Immature natural killer cell (primary cell): ENCODE results near the gene EXOSC3. TPM values are rescaled to one million over a fixed set of nuclear protein-coding genes. Genes with fewer than 3 reads are reported as not detected.
A peak's percentile ranks its signal among the peaks of the same experiment; 100 is the strongest.
"Not testable (repeated sequence)": the region's sequence is repeated elsewhere in the genome, so short reads cannot be mapped to it uniquely, and the experiment has no call there.

Experiments
- DNase-seq, 3 donors: peaks; one replicate each; pipeline ENCODE4 v3.0.0; 2022; ENCODE audit warnings: mixed read lengths in 1 of 3
- H3K27ac Mint-ChIP-seq, 6 donors: one replicate each; pipeline ENCODE4 v1.8.0; 2020; ENCODE audit warnings: mixed read lengths in 6 of 6, mild to moderate bottlenecking in 5 of 6, inconsistent platforms in 4 of 6, moderate library complexity in 3 of 6
- H3K27me3 Mint-ChIP-seq, 3 donors: one replicate each; pipeline ENCODE4 v1.8.0; 2020 to 2021; ENCODE audit warnings: low read depth in 3 of 3, mild to moderate bottlenecking in 3 of 3, mixed read lengths in 3 of 3, moderate library complexity in 3 of 3, inconsistent platforms in 1 of 3
- H3K36me3 Mint-ChIP-seq, 3 donors: one replicate each; pipeline ENCODE4 v1.8.0; 2020; ENCODE audit warnings: mixed read lengths in 3 of 3, inconsistent platforms in 2 of 3, mild to moderate bottlenecking in 2 of 3
- H3K4me1 Mint-ChIP-seq, 2 donors: one replicate each; pipeline ENCODE4 v1.8.0; 2020; ENCODE audit warnings: inconsistent platforms in 2 of 2, mild to moderate bottlenecking in 2 of 2, mixed read lengths in 2 of 2, moderate library complexity in 1 of 2
- H3K4me3 Mint-ChIP-seq, 5 donors: one replicate each; pipeline ENCODE4 v1.8.0; 2020; ENCODE audit warnings: mild to moderate bottlenecking in 5 of 5, mixed read lengths in 5 of 5, inconsistent platforms in 3 of 5, moderate library complexity in 3 of 5
- H3K9me3 Mint-ChIP-seq, 6 donors: one replicate each; pipeline ENCODE4 v1.8.0; 2020; ENCODE audit warnings: mild to moderate bottlenecking in 6 of 6, mixed read lengths in 6 of 6, inconsistent platforms in 4 of 6, moderate library complexity in 3 of 6
- polyA plus RNA-seq, 3 donors: library from polyadenylated mRNA; unstranded; fragments of 300-500 nt; fragmentation: Illumina TruSeq; gene quantifications; one replicate each; pipeline ENCODE4 v1.2.3, GENCODE V29; 2021

Gene EXOSC3
- polyA plus RNA-seq, 3 donors from 2014 or later = 16.5 to 26.2 (median 22.5) TPM

DNA sequence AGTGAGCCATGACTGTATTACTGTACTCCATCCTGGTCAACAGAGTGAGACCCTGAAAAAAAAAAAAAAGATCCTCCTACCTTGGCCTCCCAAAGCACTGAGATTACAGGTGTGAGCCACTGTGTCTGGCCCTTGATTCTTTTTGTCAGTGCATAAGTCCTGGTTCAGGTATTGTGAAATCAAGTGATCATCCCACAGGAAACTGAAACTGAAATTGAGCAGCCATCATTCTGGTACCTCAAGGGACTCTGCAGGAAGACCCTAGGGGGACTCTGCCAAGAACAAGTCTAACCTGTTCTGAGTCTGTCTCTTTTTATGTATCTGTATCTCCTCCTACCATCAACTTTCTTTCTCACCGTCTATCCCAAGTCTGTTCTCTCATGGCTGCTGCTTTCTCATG, 13.8 kb upstream of the EXOSC3 start:
- DNase-seq = no peak
- H3K27me3 Mint-ChIP-seq = peaks cover 6 to 18% (median 11%) of the 10 kb centered on the region in 3 donors
- peaks cover 31% of the 10 kb centered on the region in 2 donors for H3K4me1 Mint-ChIP-seq
- peaks cover 0 to 9% (median 0%) of the 10 kb centered on the region in 3 donors for H3K36me3 Mint-ChIP-seq
- no peaks in the 10 kb centered on the region for H3K9me3 Mint-ChIP-seq
- peak overlapping the region in 2 of 5 donors; percentile 89 to 91 for H3K4me3 Mint-ChIP-seq
- no peak overlapping the region for H3K27ac Mint-ChIP-seq

DNA sequence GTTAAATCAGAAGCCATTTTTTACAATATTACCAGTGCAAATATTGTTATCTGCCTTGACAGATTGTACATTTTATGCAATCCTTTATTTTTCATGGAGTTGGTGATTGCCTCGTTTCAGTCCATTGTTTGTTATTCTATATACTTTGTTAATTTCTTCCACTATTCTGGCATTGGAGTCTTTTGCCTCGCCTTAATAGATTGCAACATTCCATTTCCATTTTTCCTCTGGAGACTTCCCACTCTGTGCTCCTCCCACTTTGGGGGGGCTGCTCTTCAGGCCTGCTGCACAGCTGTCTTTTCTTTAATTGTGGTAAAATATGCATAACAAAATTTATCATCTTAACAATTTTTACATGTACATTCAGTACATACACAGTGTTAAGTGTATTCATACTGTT, 11.4 kb upstream of the EXOSC3 start:
- peaks cover 6 to 18% (median 12%) of the 10 kb centered on the region in 3 donors for H3K27me3 Mint-ChIP-seq
- H3K36me3 Mint-ChIP-seq = peaks cover 0 to 12% (median 0%) of the 10 kb centered on the region in 3 donors
- no peak overlapping the region for H3K4me3 Mint-ChIP-seq
- no peak overlapping the region for H3K27ac Mint-ChIP-seq
- H3K9me3 Mint-ChIP-seq = no peaks in the 10 kb centered on the region
- no peak for DNase-seq
- peaks cover 9 to 11% of the 10 kb centered on the region in 2 donors for H3K4me1 Mint-ChIP-seq

DNA sequence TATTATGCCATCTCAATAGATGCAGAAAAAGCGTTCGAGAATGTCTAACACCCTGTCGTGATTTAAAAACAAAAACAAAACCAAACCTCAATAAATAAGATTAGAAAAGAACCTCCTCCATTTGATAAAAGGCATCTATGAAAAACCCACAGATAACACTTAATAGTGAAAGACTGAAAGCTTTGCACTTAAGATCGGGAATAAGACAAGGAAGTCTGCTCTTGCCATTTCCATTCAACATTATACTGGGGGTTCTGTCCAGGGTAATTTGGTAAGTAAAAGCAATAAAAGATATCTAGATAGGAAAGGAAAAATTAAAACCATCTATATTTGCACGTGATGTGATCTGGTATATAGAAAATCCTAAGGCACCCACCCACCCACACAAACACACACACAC, 7.3 kb upstream of the EXOSC3 start:
- no peak overlapping the region for H3K27ac Mint-ChIP-seq
- H3K4me3 Mint-ChIP-seq = no peak overlapping the region
- H3K9me3 Mint-ChIP-seq = no peaks in the 10 kb centered on the region
- H3K27me3 Mint-ChIP-seq = peaks cover 0 to 10% (median 7%) of the 10 kb centered on the region in 3 donors
- no peak for DNase-seq
- peaks cover 0 to 13% (median 6%) of the 10 kb centered on the region in 3 donors for H3K36me3 Mint-ChIP-seq
- no peaks in the 10 kb centered on the region for H3K4me1 Mint-ChIP-seq

DNA sequence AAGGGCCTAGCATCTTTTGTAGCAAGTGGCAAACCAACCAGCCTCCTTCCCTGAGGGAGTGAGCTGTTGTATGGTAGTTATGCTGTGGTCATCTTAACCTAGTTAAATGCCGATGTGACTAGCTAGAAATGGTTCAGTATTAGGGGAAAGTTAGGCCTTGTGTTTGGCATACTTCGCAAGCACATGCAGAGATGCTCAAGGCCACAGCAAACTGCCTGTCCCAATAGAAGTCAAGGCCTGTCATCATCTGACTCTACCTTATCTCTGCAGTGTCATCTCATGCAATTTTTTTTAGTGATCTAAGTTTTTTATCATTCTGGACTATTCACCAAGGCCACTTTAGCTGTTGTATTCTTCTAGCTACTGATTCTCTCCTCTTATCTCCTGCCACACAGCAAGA, 5.2 kb upstream of the EXOSC3 start:
- H3K9me3 Mint-ChIP-seq = no peaks in the 10 kb centered on the region
- H3K36me3 Mint-ChIP-seq = peaks cover 0 to 6% (median 4%) of the 10 kb centered on the region in 3 donors
- H3K27ac Mint-ChIP-seq = no peak overlapping the region
- peaks cover 7 to 11% of the 10 kb centered on the region in 2 donors for H3K4me1 Mint-ChIP-seq
- H3K27me3 Mint-ChIP-seq = peaks cover 2 to 13% (median 8%) of the 10 kb centered on the region in 3 donors
- no peak for DNase-seq
- H3K4me3 Mint-ChIP-seq = no peak overlapping the region

DNA sequence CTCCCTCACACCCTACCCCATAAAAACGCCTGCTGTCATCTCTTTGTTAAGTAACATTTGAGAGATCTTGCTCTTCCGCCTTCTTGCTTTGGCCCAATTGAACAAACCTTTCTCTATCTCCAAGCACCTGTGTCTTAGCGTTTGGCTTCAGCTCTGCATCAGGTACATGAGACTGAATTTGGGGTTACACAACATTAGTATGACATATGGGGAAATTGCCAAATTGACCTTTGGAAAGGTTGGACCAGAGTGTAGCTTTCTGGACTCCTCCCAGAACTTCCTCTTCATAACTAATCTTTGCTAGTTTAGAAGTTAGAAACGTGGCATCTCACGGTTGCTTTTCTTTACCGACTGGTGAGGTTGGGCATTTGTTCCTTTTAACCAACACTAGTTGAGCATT, 3.5 kb upstream of the EXOSC3 start:
- Mint-ChIP-seq H3K4me1 (peaks cover 21 to 29% of the 10 kb centered on the region in 2 donors), H3K36me3 (peaks cover 0 to 6% (median 4%) of the 10 kb centered on the region in 3 donors), H3K9me3 (no peaks in the 10 kb centered on the region), H3K27ac (no peak overlapping the region), H3K27me3 (peaks cover 4 to 18% (median 11%) of the 10 kb centered on the region in 3 donors), H3K4me3 (peak overlapping the region in 2 of 5 donors; percentile 26 to 29)
- no peak for DNase-seq

DNA sequence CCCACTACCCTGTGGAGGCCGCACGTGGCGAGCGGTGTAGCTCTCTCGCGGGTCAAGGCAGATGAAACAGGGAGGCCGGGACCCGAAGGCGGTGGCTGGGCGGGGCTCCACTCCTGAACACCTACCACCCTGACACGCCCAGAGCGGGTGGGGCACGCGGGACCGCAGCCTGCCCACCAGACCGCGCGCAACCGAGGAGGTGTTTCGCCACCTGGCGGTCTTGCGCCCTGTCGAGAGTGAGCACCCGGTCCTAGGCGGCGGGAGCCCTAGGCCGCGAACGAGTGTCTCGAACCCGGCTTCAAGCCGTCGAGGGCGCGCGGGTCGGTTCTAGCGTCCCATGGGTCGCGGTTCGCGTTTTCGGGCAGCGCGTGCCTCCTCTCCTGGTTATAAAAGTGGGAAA, 2.2 kb upstream of the EXOSC3 start:
- H3K4me1 Mint-ChIP-seq = peaks cover 32 to 41% of the 10 kb centered on the region in 2 donors
- DNase-seq = no peak
- peaks cover 4 to 18% (median 11%) of the 10 kb centered on the region in 3 donors for H3K27me3 Mint-ChIP-seq
- H3K9me3 Mint-ChIP-seq = no peaks in the 10 kb centered on the region
- peaks cover 4 to 13% (median 8%) of the 10 kb centered on the region in 3 donors for H3K36me3 Mint-ChIP-seq
- no peak overlapping the region for H3K27ac Mint-ChIP-seq
- no peak overlapping the region for H3K4me3 Mint-ChIP-seq

DNA sequence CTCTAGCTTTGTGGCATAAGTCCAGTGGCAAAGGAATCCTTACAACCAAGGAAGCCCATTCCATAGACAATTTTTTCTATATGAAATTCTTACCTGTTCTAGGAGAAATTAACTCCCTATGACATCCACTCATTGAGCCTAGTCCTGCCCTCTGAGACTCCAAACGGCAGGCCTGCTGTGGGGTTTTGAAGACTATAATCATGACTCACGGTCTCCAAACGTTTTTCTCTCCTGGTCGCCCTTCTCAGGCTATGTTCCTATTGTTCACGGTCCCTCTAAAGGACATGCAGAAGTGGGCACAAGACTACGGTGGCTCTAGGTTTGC, 611 bp downstream of the EXOSC3 start:
- Mint-ChIP-seq H3K27me3 (peaks cover 4 to 16% (median 9%) of the 10 kb centered on the region in 3 donors), H3K4me1 (peaks cover 33 to 51% of the 10 kb centered on the region in 2 donors), H3K9me3 (no peaks in the 10 kb centered on the region), H3K27ac (peak overlapping the region; percentile 92 to 96 (median 94)), H3K36me3 (peaks cover 0 to 21% (median 17%) of the 10 kb centered on the region in 3 donors), H3K4me3 (peak overlapping the region; percentile 95 to 98 (median 97))
- DNase-seq = no peak

DNA sequence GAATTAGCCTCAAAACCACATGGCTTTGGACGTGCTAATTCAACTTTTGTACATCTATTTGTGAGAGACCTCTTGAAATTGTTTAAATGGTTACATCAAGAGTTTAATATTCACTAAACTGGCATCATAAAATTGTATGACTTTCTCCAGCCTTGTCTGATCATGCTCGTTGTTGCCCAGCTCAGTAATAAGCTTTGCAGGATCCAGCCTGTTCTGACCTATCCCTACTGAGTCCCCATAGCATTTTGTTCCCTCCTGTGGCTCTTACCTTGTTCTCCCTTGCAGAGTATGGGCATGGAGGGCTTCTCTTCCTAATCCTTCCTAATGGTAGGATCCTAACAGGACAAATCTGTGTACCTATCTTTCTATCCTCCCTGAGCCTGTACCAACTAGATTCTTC, 6.3 kb downstream of the EXOSC3 start:
- Mint-ChIP-seq H3K9me3 (no peaks in the 10 kb centered on the region), H3K36me3 (peaks cover 4 to 35% (median 26%) of the 10 kb centered on the region in 3 donors)
- DNase-seq = no peak

DNA sequence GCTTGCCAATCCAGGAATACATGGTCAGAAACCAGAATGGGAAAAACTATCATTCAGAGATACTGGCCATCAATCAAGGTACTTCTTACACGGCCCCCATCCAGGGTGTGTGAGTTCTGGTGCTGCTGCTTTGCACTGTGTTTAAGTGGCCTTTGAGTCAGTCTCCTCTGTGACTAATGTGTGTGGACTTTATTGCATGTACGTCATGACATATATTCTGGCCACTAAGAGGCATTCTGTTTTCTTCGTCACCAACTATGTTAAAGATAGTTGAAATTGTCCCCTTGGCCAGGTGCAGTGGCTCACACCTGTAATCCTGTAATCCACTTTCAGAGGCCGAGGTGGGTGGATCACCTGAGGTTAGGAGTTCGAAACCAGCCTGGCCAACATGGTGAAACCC, 8.5 kb downstream of the EXOSC3 start:
- DNase-seq = no peak
- peaks cover 0 to 3% (median 2%) of the 10 kb centered on the region in 3 donors for H3K27me3 Mint-ChIP-seq
- H3K4me1 Mint-ChIP-seq = peaks cover 0 to 7% of the 10 kb centered on the region in 2 donors
- H3K4me3 Mint-ChIP-seq = no peak overlapping the region
- H3K27ac Mint-ChIP-seq = no peak overlapping the region
- no peaks in the 10 kb centered on the region for H3K9me3 Mint-ChIP-seq
- peaks cover 4 to 27% (median 21%) of the 10 kb centered on the region in 3 donors for H3K36me3 Mint-ChIP-seq

More for the DNA sequence above, 6.3 kb downstream of the EXOSC3 start:
- H3K4me1 Mint-ChIP-seq = peaks cover 13 to 29% of the 10 kb centered on the region in 2 donors
- no peak overlapping the region for H3K4me3 Mint-ChIP-seq
- peak overlapping the region in 2 of 6 donors; percentile 1 to 48 for H3K27ac Mint-ChIP-seq
- H3K27me3 Mint-ChIP-seq = peaks cover 0 to 3% (median 0%) of the 10 kb centered on the region in 3 donors

DNA sequence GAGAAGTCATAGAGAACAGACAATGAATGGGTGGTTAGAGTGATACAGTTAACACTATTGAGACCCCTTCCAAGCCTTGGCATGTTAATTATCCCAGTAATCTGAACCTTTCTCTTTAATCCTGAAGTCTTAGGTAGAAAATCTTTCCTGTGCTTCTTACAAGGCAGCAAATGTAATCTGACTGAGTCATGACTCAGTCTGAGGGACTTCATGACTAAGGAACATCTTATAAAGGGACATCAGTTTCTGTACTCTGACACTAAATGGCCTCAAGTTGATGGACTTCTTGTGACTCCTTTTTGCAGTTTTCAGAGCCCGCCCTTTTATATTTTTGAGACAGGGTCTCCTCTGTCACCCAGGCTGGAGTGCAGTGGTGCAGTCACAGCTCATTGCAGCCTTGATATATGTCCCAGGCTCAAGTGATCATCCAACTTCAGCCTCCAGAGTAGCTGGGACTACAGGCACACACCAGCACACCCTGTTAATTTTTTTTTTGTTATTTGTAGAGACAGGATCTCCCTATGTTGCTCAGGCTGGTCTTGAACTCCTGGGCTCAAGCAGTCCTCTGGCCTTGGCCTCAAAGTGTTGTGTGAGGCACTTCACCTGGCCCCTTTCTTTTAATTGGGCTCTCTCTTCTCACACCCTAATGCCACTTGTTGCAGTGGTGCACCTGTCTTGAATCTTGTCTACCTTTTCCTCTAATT, 9.5 kb downstream of the EXOSC3 start:
- no peaks in the 10 kb centered on the region for H3K9me3 Mint-ChIP-seq
- peaks cover 4 to 25% (median 22%) of the 10 kb centered on the region in 3 donors for H3K36me3 Mint-ChIP-seq
- H3K4me1 Mint-ChIP-seq = peaks cover 0 to 5% of the 10 kb centered on the region in 2 donors
- no peak for DNase-seq
- H3K27ac Mint-ChIP-seq = peak overlapping the region in 3 of 6 donors; percentile 25 to 71 (median 39)
- H3K4me3 Mint-ChIP-seq = no peak overlapping the region
- peaks cover 0 to 3% (median 2%) of the 10 kb centered on the region in 3 donors for H3K27me3 Mint-ChIP-seq

DNA sequence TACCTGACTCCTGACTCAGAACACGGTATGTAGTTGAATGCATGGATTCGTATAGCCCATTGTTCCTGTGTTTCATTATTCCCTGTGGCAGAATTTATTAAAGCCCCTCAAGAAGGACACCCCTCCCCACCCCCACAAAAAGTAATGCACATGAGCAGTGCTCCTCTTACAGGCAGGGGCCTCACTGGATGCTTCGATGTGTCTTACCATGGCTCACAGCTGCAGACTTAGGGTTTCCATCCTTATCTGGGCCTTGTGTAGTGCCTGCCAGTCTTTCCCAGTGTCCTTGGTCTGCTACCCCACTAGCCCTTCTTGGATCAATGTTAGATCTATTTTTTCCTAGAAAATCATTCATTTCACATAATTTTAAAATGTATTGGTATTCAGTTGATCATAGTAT, 14.9 kb downstream of the EXOSC3 start:
- H3K27me3 Mint-ChIP-seq = peaks cover 0 to 2% (median 1%) of the 10 kb centered on the region in 3 donors
- peak overlapping the region in 1 of 6 donors; percentile 65 for H3K27ac Mint-ChIP-seq
- H3K9me3 Mint-ChIP-seq = no peaks in the 10 kb centered on the region
- no peak overlapping the region for H3K4me3 Mint-ChIP-seq
- peaks cover 8 to 32% (median 14%) of the 10 kb centered on the region in 3 donors for H3K36me3 Mint-ChIP-seq
- DNase-seq = no peak
- peaks cover 0 to 2% of the 10 kb centered on the region in 2 donors for H3K4me1 Mint-ChIP-seq

DNA sequence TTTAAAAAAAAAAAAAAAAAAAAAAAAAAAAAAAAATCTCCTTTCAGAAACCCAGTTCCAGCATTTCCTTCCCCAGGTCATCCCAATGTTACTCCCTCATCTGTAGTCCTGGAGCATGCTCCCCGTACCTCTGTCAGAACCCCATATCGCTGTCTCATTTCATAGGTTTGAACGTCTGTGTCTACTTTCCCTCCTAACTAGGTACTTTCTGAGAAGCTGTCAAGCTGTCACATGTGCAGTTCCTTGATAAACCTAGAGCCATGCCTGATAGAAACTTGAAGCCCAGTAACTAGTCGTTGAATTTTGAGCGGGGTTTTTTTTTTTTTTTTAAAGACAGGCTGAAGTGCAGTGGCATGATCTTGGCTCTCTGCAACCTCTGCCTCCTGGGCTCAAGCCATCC, 15.6 kb downstream of the EXOSC3 start:
- Mint-ChIP-seq H3K27me3 (peaks cover 0 to 2% (median 1%) of the 10 kb centered on the region in 3 donors), H3K27ac (no peak overlapping the region), H3K9me3 (no peaks in the 10 kb centered on the region), H3K36me3 (peaks cover 3 to 30% (median 12%) of the 10 kb centered on the region in 3 donors), H3K4me1 (no peaks in the 10 kb centered on the region), H3K4me3 (no peak overlapping the region)
- DNase-seq = no peak

DNA sequence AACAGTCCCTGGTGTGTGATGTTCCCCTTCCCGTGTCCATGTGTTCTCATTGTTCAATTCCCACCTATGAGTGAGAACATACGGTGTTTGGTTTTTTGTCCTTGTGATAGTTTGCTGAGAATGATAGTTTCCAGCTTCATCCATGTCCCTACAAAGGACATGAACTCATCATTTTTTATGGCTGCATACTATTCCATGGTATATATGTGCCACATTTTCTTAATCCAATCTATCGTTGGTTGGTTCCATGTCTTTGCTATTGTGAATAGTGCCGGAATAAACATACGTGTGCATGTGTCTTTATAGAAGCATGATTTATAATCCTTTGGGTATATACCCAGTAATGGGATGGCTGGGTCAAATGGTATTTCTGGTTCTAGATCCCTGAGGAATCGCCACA, 19.6 kb downstream of the EXOSC3 start:
- DNase-seq, H3K9me3 Mint-ChIP-seq, H3K4me1 Mint-ChIP-seq: not testable (repeated sequence)

DNA sequence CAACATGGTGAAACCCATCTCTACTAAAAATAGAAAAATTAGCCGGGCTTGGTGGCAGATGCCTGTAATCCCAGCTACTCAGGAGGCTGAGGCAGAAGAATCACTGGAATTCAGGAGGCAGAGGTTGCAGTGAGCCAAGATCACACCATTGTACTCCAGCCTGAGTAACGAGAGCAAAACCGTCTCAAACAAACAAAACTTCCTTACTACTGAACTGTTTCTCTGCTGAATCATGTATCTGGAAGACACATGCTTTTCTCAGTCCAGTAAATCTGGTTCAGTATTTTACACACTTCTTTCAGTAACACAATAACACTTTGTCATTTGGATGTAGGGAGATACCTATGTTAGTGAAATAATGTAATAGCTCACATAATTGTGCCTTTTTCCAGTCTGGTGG, 23.4 kb downstream of the EXOSC3 start:
- Mint-ChIP-seq H3K4me3 (no peak overlapping the region), H3K36me3 (peaks cover 7 to 15% (median 9%) of the 10 kb centered on the region in 3 donors), H3K27ac (no peak overlapping the region), H3K9me3 (no peaks in the 10 kb centered on the region), H3K27me3 (no peaks in the 10 kb centered on the region), H3K4me1 (peaks cover 4 to 6% of the 10 kb centered on the region in 2 donors)
- no peak for DNase-seq

More for the DNA sequence above, 19.6 kb downstream of the EXOSC3 start:
- H3K4me3 Mint-ChIP-seq, H3K27ac Mint-ChIP-seq, H3K27me3 Mint-ChIP-seq: not testable (repeated sequence)
- peaks cover 9 to 29% (median 10%) of the 10 kb centered on the region in 3 donors for H3K36me3 Mint-ChIP-seq
